ENCODE results near the gene DLG2.

GRCh38 chr11:84412862-84413261, 1214.3 kb downstream of the DLG2 start:
- no peak for TF ChIP-seq EZH2 (IDR thresholded peaks at IDR 0.05; ENCODE audit: borderline replicate concordance, low read length)
- TF ChIP-seq, protein P1, sequence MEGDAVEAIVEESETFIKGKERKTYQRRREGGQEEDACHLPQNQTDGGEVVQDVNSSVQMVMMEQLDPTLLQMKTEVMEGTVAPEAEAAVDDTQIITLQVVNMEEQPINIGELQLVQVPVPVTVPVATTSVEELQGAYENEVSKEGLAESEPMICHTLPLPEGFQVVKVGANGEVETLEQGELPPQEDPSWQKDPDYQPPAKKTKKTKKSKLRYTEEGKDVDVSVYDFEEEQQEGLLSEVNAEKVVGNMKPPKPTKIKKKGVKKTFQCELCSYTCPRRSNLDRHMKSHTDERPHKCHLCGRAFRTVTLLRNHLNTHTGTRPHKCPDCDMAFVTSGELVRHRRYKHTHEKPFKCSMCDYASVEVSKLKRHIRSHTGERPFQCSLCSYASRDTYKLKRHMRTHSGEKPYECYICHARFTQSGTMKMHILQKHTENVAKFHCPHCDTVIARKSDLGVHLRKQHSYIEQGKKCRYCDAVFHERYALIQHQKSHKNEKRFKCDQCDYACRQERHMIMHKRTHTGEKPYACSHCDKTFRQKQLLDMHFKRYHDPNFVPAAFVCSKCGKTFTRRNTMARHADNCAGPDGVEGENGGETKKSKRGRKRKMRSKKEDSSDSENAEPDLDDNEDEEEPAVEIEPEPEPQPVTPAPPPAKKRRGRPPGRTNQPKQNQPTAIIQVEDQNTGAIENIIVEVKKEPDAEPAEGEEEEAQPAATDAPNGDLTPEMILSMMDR (IDR thresholded peaks at IDR 0.05; ENCODE audit: low read length): no peak

Measured in OCI-LY1 (cell line).